A549 (cell line): ENCODE measurements around the gene SFT2D1. TPM values are rescaled to one million over a fixed set of nuclear protein-coding genes. Genes with fewer than 3 reads are reported as not detected.

Experiments used
- ATAC-seq, 2 experiments: fragments of 200-7000 bp in 1 of 2; fragments of >200 bp in 1 of 2; cut with Nextera tagmentation in 1 of 2; cut with Tn5 transposase in 1 of 2; 3 replicates each; pipeline versions ENCODE4 v1.8.0 to v1.9.1; 2018 to 2020; ENCODE audit warnings: mild to moderate bottlenecking in 1 of 2, moderate library complexity in 1 of 2
- CTCF ChIA-PET: fragments of 300-600 bp; sonication (Branson Sonifier 250); formaldehyde crosslinking; extraction: SDS; loops from one replicate; lab custom pipeline; 2021; ENCODE audit warnings: antibody characterized with exemption, inconsistent platforms; lab: Yijun Ruan, JAX
- POLR2A ChIA-PET: fragments of 350-600 bp; formaldehyde crosslinking; extraction: SDS; loops from one replicate; lab custom pipeline; 2021; ENCODE audit warnings: antibody characterized with exemption, inconsistent platforms; lab: Yijun Ruan, JAX
- DNase-seq, 2 experiments: peaks; one replicate each; pipeline versions ENCODE4 v3.0.0 to v3.0.0-alpha.2; 2011 to 2016; ENCODE audit warnings: low read depth in 1 of 2, low spot score in 1 of 2
- FAIRE-seq: peaks from 2 replicates; lab custom pipeline; 2011; peaks lifted over from hg19 to GRCh38; lab: Jason Lieb, UNC
- H3K27ac ChIP-seq, 2 experiments: fragments of >200 bp; sonication (Bioruptor Twin); formaldehyde crosslinking; 3 replicates each; pipeline ENCODE4 v1.5.1; 2016 to 2017
- H3K4me1 ChIP-seq: fragments of >200 bp; sonication (Bioruptor Twin); formaldehyde crosslinking; 3 replicates; pipeline ENCODE4 v1.6.1; 2016
- H3K4me2 ChIP-seq: fragments of >200 bp; sonication (Bioruptor Twin); formaldehyde crosslinking; 3 replicates; pipeline ENCODE4 v1.6.1; 2016
- H3K4me3 ChIP-seq: fragments of >200 bp; sonication (Bioruptor Twin); formaldehyde crosslinking; 3 replicates; pipeline ENCODE4 v1.5.1; 2016
- H3K9me3 ChIP-seq: fragments of >200 bp; sonication (Bioruptor Twin); formaldehyde crosslinking; 3 replicates; pipeline ENCODE4 v1.6.1; 2016
- CBX8 ChIP-seq: fragments of 200-600 bp; sonication (generic); IDR thresholded peaks from 2 replicates; pipeline ENCODE4 v1.6.1; 2016
- CEBPB ChIP-seq, 2 experiments: fragments of >200 bp in 1 of 2; sonication (Bioruptor Twin) in 1 of 2; formaldehyde crosslinking in 1 of 2; IDR thresholded peaks; 2 replicates each; pipeline ENCODE4 v1.6.1; 2012 to 2016
- CHD4 ChIP-seq: fragments of 200-600 bp; sonication (generic); IDR thresholded peaks from 2 replicates; pipeline ENCODE4 v1.6.1; 2016; ENCODE audit warnings: antibody characterized with exemption, mild to moderate bottlenecking, borderline replicate concordance
- EHMT2 ChIP-seq: fragments of 200-600 bp; sonication (generic); IDR thresholded peaks from 2 replicates; pipeline ENCODE4 v1.6.1; 2016; ENCODE audit warnings: antibody characterized with exemption, low read depth, mild to moderate bottlenecking, moderate library complexity
- ESRRA ChIP-seq: fragments of 150-350 bp; IDR thresholded peaks from 2 replicates; pipeline ENCODE4 v1.6.1; 2014; ENCODE audit warnings: mild to moderate bottlenecking, low read length, borderline replicate concordance
- FOSL2 ChIP-seq, 2 experiments: fragments of 450-650 bp in 1 of 2; fragments of >200 bp in 1 of 2; sonication (Bioruptor Twin) in 1 of 2; formaldehyde crosslinking; IDR thresholded peaks; 2 replicates each; pipeline versions ENCODE4 v1.5.0 to v1.6.1; 2016 to 2020; ENCODE audit warnings: mild to moderate bottlenecking in 1 of 2, moderate library complexity in 1 of 2
- FOXS1 ChIP-seq: fragments of 250-450 bp; sonication (Bioruptor Pico); IDR thresholded peaks from 2 replicates; pipeline ENCODE4 v1.5.0; 2020; ENCODE audit warnings: mild to moderate bottlenecking, moderate library complexity
- HEYL ChIP-seq: fragments of 250-450 bp; sonication (Bioruptor Pico); IDR thresholded peaks from 2 replicates; pipeline ENCODE4 v1.8.0; 2021; ENCODE audit warnings: mild to moderate bottlenecking, moderate library complexity
- HOXB13 ChIP-seq: fragments of 250-450 bp; sonication (Bioruptor Pico); IDR thresholded peaks from 2 replicates; pipeline ENCODE4 v1.5.0; 2020; ENCODE audit warnings: low read depth, mild to moderate bottlenecking, moderate library complexity
- JUN ChIP-seq, 2 experiments: fragments of >200 bp; sonication (Bioruptor Twin); formaldehyde crosslinking; IDR thresholded peaks; 2 replicates in 1 of 2; 3 replicates in 1 of 2; pipeline ENCODE4 v1.6.1; 2016 to 2017
- KDM1A ChIP-seq: fragments of 200-600 bp; sonication (generic); IDR thresholded peaks from 2 replicates; pipeline ENCODE4 v1.6.1; 2016; ENCODE audit warnings: low read depth, mild to moderate bottlenecking
- MAZ ChIP-seq: fragments of 150-350 bp; IDR thresholded peaks from 2 replicates; pipeline ENCODE4 v1.6.1; 2014; ENCODE audit warnings: antibody characterized with exemption, low read depth, low read length, borderline replicate concordance
- REST ChIP-seq: fragments of 200-600 bp; sonication (generic); IDR thresholded peaks from 2 replicates; pipeline ENCODE4 v1.6.1; 2016; ENCODE audit warnings: antibody characterized with exemption, mild to moderate bottlenecking, moderate library complexity
- ZC3H11A ChIP-seq: fragments of 450-650 bp; IDR thresholded peaks from 2 replicates; pipeline ENCODE4 v1.6.1; 2014; ENCODE audit warnings: antibody characterized with exemption, mild to moderate bottlenecking
- ZSCAN20 ChIP-seq: fragments of 250-450 bp; sonication (Bioruptor Pico); IDR thresholded peaks from 2 replicates; pipeline ENCODE4 v1.8.0; 2022; ENCODE audit warnings: mild to moderate bottlenecking, moderate library complexity
- WGBS: methylation state at CpG from one replicate; pipeline ENCODE4 v1.1.6; 2017; ENCODE audit errors: missing lambda C conversion rate; 5-methylcytosine and 5-hydroxymethylcytosine counted together
- polyA plus RNA-seq, 4 experiments: library from polyadenylated mRNA; depleted of rRNA in 3 of 4; stranded (reverse); fragments of >200 nt; fragmentation: RNase III in 1 of 4; extraction: RNeasy Plus Mini Kit Qiagen cat#74134 plus additional on column Dnase treatment in 1 of 4; gene quantifications; 2 replicates in 3 of 4; 3 replicates in 1 of 4; pipeline ENCODE4 v1.2.3, GENCODE V29; 2011 to 2017
- TF ChIP-seq, protein P1 (sequence below): fragments of >200 bp; sonication (Bioruptor Twin); formaldehyde crosslinking; IDR thresholded peaks from 3 replicates; pipeline ENCODE4 v1.5.1; 2016

Gene SFT2D1
- polyA plus RNA-seq, 2 of the 4 experiments (the other 2 are of a cell fraction) = 48.1 to 74.4 TPM

DNA sequence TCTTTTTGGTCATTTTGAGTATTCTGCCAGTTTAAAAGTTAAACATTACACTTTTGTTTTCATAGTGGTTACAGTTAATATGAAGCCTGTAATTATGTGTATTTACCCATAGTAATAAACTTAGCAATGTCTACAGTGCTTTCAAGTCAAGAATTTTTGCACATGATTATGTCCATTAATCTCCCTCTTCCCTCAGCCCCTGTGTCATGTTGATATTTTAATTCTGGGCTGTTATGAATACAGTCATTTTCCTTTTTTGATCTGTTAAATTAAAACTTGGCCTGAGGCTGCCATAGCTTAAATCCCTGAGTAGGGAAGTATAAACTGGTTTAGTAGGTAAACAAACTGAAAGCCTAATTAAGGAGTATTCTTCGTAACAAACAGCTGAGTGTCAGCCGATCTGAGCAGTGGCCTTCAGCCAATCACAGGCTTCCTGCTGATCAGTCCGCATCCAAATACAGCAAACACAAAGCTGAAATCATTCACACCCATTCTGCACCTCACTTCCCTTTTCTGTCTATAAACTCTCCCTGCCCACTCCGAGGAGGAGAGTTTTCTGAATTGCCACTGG is 9.5 kb upstream of the SFT2D1 start (continued):
- TF ChIP-seq ZSCAN20 (CRISPR knock-in tag) (no peak), EHMT2 (no peak)
- TF ChIP-seq, all 56 proteins: peak for 0

DNA sequence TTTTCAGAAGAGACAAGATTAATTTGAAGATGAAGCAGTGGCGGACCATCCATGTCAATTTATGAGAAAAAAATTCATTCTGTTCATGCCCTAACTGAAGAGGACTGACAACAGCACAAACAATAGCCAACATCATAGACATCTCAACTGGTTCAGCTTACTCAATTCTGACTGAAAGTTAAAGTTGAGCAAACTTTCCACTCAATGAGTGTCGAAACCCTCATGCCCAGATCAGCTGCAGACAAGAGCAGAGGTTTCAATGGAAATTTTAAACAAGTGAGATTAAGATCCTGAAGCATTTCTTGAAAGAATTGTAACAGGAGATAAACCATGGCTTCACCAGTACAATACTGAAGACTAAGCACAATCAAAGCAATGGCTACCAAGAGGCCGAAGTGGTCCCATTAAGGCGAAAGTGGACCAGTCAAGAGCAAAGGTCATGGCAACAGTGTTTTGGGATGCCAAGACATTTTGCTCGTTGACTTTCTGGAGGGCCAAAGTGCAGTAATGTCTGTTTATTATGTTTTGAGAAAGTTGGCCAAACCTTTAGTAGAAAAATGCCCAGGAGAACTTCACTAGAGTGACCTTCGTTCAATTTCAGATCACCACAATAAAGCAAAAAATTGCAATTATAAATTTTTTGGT is 6.1 kb upstream of the SFT2D1 start:
- WGBS = 47% methylated on average over 6 of the region's 6 CpGs

GRCh38 chr6:166346965-166347364 is 4.6 kb upstream of the SFT2D1 start:
- H3K4me3 ChIP-seq = no peak overlapping the region
- no peak overlapping the region for H3K4me2 ChIP-seq
- DNase-seq (no peak), ATAC-seq (no peak), FAIRE-seq (no peak)
- TF ChIP-seq CBX8 = no peak
- no peak for TF ChIP-seq CEBPB (IDR thresholded peaks at IDR 0.05)
- no peak for TF ChIP-seq REST
- no peak for TF ChIP-seq JUN (IDR thresholded peaks at IDR 0.05)
- TF ChIP-seq HEYL = no peak
- TF ChIP-seq HOXB13 (CRISPR knock-in tag) = no peak
- TF ChIP-seq MAZ = no peak
- peaks cover 4% of the 10 kb centered on the region; the same call in 1 of the 3 replicates for H3K4me1 ChIP-seq
- ChIA-PET CTCF (no interaction called here), POLR2A (no interaction called here)
- H3K9me3 ChIP-seq = 0 out of 3 replicates have a peak, but pooled peaks cover 5% of the 10 kb centered on the region
- no peak overlapping the region for H3K27ac ChIP-seq

More for the DNA sequence above, 6.1 kb upstream of the SFT2D1 start:
- H3K4me1 ChIP-seq = peaks cover under 1% of the 10 kb centered on the region; the same call in 1 of the 3 replicates
- DNase-seq (no peak), FAIRE-seq (no peak), ATAC-seq (no peak)
- TF ChIP-seq CHD4 (no peak), REST (no peak), ESRRA (no peak), FOXS1 (no peak), HEYL (no peak), FOSL2 (IDR thresholded peaks at IDR 0.05) (no peak), FOSL2 (CRISPR knock-in tag; IDR thresholded peaks at IDR 0.05) (no peak), ZSCAN20 (CRISPR knock-in tag) (no peak), KDM1A (no peak), ZC3H11A (no peak)
- TF ChIP-seq, protein P1, sequence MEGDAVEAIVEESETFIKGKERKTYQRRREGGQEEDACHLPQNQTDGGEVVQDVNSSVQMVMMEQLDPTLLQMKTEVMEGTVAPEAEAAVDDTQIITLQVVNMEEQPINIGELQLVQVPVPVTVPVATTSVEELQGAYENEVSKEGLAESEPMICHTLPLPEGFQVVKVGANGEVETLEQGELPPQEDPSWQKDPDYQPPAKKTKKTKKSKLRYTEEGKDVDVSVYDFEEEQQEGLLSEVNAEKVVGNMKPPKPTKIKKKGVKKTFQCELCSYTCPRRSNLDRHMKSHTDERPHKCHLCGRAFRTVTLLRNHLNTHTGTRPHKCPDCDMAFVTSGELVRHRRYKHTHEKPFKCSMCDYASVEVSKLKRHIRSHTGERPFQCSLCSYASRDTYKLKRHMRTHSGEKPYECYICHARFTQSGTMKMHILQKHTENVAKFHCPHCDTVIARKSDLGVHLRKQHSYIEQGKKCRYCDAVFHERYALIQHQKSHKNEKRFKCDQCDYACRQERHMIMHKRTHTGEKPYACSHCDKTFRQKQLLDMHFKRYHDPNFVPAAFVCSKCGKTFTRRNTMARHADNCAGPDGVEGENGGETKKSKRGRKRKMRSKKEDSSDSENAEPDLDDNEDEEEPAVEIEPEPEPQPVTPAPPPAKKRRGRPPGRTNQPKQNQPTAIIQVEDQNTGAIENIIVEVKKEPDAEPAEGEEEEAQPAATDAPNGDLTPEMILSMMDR = no peak
- CTCF ChIA-PET = no interaction called here
- no peak overlapping the region for H3K4me3 ChIP-seq
- no peak overlapping the region for H3K4me2 ChIP-seq
- 0 out of 3 replicates have a peak, but pooled peaks cover 5% of the 10 kb centered on the region for H3K9me3 ChIP-seq
- POLR2A ChIA-PET = no interaction called here
- no peak overlapping the region for H3K27ac ChIP-seq
